ENCODE measurements around the gene SKI.

SKI gene

DNA sequence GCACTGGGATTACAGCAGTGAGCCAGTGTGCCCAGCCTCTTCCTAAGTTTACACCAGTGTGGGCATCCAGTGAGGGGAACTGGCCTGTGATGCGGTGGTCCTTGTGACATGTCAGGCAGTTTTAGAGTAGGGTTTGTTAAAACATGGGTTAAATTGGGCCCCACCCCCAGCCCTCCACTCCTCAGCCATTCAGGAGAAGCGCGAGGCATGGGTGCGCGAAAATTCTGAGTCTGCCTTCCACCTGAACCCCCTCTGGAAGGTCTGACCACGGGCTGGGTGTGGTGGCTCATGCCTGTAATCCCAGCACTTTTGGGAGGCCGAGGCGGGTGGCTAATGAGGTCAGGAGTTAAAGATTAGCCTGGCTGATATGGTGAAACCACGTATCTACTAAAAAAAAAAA is 51.7 kb downstream of the SKI start:
- no peak for DNase-seq

DNA sequence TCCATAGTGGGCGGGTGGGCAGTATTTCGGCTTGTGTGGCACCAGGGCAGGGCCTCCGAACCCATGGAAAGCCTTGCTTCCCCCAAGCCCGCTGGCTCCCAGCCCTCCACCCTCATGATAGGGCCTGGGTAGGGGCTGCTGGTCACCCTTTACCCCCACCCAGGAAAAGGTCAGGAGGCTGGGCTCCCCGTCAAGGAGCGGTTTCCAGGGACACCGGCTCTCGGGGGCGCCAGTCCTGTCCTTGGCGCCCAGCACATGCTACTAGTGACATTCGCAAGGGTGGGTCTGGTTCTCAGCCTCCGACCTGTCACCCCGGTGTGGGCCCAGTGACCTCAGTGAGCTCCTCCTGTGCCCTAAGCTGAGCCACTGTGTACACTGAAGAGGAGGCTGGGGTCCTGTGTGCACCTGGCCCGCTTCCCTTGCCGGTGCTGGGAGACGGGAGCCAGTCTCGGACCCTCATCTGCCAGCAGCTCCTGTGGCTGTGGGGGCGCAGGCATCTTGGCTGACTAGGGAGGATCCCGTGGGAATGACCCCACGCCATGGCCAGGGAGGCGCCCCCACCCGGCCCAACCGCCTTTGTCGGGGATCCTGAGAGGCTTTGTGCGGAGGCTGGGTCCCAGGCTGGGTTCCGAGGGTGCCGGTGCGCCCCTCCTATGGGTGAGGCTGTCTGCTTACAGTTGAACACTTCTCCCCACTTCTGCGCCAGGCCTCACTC is 54.6 kb downstream of the SKI start:
- no peak for DNase-seq

DNA sequence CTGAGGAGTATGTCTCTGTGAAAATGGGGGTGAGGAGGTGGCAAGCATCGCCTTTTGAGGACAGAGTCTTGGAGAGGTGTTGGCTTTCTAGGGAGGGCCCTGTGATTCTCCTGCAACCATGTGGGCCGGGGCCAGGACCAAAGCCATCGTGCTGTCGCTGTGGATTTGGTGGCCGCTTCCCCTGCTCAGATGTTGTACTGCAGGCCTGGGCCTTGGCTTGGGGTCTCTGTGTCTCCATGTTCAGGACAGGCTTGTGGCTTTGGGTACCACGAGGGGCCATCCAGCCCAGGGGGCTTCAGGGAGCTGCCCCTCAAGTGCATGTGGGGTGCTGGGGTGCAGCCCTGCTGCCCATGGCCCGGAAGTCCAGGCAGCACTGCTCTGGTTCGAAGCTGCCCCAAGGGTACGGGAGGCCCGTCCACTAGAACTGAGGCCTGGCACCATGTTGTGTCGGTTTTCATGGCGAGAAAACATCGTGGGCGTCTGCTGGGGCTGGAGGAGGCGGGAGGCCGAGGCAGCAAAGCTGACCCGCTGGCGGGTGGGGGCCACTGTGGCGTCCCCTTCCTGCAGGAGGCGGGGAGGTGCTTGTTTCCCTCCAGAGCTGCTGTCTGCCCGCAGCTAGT is 55.4 kb downstream of the SKI start:
- DNase-seq, result no peak

DNA sequence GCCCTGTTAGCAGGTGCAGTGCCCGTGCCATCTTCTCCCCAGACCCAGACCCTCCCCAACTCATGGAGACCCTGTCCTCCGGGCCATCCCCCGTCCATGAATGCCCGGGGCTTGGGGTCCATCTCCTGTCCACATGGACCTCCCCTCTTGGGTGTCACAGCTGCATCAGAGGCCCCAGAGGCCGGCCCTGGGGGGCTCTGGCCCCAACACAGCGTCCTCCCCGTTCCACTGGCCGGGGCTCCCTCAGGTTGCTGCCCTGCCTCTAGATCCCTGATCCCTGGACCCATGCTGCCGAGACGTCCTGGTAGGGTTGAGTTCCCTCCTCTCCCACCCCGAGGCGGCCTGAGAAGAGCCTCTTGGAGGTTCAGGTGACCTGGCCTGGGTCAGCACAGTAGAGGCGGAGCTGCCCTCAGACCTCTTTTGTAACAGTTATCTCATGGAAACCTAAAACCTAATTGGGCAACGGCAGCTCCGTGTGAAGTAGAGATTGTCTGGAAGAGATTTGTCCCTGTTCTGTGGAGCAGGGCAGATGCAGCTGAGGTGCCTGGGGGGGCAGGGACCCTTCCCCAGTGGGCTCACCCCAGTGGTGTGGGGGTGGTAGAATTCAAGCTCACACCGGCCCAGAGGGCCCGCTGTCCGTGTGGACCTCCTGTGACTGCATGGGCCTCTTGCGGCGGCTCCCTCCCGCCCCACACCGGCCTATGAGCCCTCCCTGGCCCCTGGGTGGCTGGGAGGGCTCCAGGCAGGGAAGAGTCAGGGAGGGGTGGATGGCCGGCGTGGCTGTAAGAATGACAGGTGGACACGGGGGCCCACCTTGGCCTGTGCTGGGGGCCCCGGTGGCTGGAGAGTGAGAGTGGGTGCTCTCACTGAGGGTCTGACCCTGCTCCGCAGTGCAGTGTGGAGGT is 56.1 kb downstream of the SKI start:
- DNase-seq, result no peak

DNA sequence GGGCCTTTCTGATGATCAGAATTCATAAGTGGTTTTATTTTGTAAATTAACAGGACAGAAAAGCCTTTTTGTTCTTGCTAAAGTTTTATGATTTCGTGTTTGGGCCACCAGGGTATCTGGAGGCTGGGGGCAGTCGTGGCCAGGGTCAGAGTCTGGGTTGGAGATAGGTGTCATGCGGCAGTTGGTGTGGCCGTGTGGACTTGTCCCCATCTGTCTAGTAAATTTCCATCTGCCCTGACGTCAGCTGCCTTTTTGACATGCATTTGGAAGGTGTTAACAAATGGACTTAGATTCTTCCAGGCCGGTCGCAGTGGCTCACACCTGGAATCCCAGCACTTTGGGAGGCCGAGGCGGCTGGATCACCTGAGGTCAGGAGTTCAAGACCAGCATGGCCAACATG is 56.8 kb downstream of the SKI start:
- no peak for DNase-seq

DNA sequence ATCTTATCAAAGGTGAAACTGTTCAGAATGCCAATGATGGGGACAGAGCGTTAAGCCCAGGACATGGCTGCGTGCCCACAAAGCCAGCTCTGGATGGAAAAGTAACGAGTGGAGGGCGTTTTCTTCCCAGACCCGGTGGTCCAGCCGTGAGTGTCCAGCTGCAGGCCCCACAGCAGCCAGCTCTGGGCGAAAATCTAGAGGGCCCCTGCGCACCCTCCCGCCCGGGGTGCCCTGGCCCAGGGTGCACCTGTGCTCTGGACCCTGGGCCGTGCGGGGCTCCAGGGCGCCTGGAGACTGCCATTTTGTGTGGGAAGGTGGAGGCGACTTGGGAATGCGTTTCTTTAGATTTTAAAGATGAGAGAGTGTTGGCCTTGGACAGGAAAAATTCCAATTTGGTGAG is 58.8 kb downstream of the SKI start:
- DNase-seq, result no peak

DNA sequence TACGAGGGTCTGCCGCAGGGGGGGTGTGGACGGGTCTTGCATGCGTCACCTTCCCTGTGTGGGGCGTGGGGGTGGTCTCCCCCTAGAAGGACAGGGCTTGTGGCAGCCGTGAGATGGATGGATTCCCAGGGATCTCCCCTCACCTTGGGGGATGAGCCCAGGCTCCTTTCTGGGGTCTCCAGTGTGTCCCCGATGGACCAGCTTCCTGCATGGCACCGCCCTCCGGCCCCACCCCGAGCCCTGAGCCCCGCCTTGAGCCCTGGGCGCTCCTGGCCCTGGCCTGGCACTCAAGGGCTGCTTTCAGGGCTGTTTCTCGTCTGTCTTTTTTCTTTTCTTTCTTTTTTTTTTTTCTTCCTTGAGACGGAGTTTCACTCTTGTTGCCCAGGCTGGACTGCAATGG is 59.5 kb downstream of the SKI start:
- no peak for DNase-seq

DNA sequence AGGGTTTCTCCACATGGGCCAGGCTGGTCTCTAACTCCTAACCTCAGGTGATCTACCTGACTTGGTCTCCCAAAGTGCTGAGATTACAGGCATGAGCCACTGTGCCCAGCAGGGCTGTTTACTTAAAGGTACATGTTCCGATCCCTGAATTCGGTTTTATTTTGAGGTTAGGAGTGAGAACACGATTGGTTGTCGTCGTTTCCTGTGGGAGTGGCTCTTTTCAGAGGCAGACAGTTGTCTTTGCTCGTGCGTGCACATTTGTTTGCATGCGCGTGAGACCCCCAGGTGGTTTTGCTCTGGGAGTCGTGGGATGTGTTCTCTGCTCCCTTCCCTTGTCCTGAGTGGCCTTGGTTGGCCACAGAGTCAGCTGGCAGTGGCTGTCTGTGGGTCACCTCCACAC is 60.2 kb downstream of the SKI start:
- DNase-seq, result no peak

DNA sequence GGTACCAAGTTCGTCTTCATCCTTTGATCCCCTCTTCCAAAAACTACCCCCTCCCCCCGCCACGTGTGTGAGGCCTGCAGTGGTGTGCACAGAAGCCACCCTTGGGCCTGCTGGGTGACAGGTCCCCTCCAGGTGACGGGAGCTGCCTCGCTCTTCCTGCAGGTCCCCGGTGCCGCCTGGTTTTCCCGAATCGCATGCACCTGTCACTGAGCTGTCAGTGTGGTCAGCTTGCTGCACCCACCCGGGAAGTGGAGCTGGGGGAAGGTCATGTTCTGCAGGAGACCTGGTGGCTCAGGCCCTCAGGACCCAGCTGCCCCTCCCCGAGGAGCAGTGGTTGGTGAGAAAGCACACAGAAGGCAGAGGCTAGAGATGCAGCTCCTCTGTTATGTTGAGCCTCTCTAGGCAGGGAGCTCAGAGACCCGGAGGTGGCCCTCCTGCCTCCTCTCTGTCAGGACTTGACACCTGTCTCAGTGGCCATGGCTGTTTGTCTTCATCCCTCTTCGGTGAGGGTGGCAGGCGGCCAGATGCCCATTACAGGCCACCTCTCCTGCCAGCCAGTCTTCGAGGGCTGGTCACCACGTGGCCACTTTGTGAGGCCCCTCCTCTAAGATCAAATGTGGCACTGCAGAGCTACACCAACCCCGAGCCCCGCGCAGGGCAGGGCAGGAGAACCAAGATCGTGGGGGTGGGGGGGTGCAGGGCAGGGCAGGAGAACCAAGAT is 60.9 kb downstream of the SKI start:
- DNase-seq, result no peak

DNA sequence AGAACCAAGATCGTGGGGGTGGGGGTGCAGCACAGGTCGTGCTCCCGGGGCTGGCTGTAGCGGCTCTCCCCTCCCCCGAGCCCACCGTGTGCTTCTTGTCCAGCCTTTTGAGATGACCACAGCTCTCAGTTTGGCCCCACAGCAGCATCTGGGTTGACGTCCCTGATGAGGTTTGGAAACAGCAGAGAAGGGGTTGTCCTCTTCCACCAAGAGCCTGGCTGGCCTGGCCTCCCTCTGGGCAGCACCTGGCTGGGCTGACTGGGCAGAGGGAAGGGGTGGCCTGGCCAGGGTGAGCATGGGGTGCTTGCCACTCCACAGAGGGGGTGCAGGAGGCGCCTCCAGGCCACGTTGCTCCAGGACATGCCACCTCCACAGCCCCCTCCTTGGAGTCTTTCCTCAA is 61.5 kb downstream of the SKI start:
- no peak for DNase-seq

DNA sequence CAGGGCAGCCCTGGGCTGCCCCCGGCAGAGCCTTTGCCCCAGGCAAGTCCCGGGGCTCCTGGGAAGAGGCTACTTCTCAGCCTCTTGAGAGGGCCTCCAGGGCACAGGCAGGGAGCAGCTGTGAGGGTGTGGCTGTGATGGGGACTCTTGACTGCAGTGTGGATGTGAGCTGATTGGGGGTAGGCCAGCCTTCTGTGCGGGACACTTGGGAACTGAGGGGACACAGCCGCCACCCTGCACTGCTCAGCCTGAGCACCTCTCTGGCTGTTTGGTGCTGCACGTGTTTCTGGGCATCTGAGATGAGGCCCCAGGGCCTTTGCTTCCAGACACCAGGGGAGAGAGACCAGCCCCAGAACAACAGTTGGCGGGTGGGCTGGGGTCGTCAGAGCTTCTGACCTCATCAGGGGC is 62.1 kb downstream of the SKI start:
- no peak for DNase-seq

DNA sequence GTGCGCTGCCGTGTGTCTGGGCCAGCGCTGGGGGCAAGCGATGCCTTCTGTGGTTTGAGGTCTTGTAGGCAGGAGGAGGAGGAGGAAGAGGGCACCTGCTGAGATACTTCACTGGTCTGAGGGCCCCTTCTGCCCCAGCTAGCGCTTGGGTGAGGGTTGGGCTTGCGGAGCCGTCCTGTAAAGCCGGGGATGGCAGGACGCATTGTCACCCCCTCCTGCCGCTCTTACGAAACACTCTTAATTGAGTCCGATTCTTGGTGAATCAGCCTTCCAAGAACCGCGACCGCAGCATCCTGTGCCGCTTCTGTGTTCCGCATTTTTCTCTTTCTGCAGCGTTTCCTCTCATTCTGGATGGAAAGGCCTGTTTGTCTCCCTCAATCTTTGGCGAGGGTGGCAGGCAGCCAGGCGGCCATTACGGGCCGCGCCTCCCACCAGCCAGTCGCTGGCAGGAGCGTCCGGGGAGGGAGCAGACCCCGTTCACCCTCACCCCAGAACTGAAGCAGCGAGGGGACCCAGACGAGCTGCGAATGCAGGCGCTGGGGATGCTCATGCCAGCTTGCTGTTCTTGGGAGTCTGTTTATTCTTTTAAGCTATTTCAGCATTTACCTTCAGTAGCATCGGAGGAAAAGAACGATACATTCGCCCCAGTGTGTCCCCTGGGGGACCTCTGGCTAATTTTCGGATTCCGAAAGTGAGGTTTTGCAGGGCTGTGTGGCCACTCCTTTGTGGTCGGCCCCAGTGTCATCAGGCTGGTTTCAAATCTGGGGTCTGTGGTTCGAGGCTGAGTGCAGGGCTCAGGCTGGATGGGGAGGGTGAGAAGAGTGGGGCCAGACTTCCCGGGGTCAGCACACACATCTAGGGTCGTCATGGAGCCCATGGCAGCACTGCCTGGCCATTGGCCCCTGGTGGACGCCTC is 62.7 kb downstream of the SKI start:
- peak; percentile 77 to 86 for DNase-seq

DNA sequence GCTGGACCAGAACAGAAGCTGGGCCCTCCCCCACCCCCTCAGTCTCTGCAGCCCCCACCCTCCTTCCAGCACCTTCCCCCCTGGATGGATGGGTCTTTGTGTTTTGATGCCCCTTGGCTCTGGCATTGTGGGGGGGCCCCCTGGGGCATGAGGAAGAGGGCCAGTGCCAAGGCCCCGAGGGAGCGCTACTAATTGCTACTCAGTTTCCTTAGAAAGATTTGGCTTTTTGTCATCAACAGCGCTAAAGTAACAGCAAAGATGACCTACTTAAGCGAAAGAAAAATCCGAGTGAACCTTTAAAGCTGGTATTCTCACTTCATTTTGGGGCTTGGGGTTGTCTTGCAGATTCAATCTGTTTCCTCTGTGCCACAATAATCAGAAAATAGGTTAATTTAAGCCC is 63.5 kb downstream of the SKI start:
- DNase-seq, result no peak

DNA sequence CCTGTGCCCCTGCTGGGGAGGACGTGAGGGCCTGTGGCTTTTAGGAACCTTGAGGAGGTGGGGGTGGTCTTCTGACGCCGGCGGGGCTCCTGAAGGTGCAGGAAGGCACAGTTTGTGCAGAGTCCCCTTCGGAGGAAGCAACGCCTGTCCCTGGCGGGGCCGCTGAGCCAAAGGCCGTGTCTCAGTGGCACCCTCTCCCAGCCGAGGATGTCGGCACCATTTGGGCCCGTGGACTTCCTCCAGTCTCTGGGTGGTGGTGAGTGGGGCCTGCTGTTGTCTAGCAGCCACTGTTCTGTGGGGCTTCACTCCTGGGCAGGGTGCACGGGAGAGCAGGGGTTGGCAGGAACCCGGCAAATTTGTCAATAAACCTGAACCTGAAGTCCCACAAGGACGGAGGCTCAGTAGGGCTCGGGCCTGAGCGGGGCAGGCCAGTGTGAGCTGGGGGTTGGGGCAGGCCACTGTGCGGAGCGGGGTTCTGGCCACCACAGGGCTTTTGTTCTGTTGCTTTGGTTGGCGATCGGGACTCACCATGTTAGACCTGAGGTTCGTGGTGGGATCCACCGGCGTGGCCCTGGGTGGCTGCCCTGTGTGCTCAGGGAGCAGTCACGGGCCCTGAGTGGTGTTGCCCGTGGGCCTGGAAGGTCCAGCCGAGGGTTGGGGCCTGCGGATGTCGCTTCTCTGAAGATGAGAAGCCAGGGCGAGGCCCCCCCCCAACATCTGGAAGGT is 64.8 kb downstream of the SKI start:
- DNase-seq, result no peak

DNA sequence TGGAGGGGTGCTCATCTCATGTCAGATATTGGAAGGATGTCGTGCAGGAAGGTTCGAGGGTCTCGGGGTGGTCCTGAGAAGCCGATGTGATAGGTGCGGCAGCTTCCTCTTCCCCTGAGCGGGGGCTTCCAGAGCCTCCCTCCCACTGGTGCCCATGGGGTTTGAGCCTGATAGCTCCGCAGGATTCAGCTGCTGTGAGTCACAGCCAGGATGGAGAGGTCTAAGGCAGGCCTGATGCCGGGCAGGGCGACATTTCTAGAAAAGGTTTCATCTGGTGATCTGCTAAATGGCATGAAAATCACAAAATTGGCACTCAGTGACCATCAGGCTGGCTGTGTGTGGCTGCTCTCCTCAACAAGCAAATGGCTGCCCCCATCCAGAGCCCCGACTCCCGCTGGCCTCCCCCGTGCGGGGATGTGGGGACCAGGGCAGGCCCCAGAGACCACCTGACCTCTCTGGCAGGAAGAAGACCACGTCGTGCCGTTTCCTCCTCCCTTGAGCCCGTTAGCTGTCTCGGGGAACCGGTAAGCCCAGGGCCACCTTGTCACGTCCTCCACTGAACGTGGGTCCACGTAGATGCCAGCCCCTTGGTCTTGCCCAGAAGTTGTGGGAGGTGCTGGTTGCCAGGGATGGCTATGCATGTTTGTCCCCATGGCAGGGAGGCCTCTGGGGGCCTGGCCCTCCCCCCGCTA is 66.1 kb downstream of the SKI start:
- DNase-seq, result no peak

DNA sequence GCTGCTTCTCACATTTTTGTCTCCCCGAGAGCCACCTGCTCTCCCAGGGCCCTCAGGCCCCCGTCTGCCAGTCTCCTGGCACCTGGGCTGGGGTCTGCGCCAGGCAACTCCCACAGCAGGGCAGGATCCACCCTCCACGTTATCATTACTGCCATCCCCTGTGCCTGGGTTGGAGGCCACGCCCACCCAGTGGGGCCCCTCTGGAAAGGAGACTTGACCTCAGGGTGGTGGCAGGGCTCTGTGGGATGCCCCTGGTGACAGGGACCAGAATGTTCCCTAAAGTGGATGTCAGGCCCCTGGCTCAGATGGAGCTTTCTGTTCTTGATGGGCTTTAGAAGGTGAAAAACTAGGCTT is 66.6 kb downstream of the SKI start:
- DNase-seq, result no peak

DNA sequence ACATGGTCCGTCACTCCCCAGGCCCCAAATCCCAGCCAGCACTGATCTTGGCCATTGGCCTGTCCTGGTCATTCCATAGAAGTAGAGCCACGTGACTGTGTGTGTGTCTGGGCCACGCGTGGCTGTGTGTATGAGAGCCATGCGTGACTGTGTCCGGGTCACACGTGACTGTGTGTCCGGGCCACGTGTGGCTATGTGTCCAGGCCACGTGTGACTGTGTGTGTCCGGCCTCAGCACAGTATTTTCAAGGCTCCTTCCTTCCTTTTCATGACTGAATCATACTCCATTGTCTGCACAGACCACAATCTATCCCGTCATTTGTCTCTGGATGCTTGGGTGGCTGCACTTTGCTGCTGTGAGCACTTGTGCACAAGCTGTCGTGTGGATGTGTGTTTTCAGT is 67.4 kb downstream of the SKI start:
- no peak for DNase-seq

DNA sequence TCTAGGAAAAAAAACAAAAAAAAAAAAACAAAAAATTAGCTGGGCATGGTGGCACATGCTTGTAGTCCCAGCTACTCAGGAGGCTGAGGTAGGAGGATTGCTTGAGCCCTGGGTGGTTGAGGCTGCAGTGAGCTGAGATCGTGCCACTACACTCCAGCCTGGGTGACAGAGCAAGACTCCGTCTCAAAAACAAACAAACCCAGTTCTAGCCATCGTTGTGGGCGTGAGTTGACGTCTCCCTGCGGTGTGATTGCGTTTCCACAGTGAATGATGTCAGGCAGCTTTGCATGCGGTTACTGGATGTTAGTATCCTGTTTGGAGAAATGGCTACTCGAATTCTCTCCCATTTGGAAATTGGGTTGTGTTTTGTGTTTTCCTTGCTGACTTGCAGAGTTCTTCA is 68.1 kb downstream of the SKI start:
- DNase-seq, result peak in 1 of 2 donors; percentile 31

DNA sequence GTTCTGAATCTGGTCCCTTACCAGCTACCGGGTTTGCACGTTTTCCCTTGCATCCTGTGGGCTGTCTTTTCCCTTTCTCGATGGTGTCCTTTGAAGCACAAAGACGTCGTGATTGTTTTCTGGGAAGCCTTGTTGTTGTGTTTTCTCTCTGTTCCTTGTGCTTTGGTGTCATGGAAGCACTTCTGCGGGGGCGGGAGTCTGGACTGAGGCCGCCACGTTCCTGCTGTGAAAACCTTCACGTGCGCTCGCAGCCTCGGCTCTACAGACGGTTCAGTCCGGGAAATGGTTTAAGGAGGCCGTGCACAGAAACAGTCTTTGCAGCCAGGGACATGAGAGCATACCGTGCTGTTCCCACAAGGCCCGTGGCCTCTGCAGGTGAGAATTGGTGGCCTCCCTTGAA is 68.5 kb downstream of the SKI start:
- no peak for DNase-seq

DNA sequence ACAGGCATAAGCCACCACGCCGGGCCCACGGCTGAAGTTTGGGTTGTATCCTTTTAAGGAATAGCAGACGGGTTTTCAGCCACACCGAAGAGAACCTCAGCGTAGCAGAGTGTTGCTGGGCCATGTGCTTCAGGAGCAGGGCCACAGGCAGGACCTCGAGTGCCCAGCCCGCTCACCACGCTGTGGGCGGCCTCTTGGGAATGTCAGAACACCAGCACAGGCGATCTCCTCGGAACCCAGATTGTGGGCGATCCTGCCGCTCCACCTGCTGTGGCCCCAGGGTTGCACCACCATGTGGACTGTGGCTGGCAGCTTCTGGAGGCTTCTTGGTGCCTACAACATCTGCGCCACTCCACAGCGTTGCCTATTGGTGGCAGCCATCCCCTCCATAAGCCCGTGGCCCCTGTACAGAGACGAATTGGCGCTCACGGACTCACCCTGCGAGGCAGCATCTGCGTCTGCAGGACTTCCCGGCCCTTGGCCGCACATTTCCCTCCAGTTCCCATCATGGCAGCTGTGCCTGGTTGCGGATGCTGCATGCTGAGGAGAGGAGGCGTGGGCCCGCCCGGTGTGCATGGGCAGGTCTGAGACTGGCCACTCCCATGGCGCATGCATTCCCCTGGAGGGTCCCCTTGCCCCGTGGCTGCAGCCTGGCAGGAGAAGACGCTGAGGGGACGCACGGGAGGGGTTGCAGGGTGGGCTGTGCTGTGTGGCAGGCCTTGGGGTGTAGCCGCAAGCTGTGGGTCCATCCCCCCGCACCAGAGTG is 69.3 kb downstream of the SKI start:
- no peak for DNase-seq

Data from stimulated activated CD4-positive, alpha-beta T cell treated with anti-CD3 and anti-CD28 coated beads, Interleukin-2, amount 100 ng/mL, for 24 hours (primary cell).